ENCODE data around the gene HAPLN2.

GRCh38 chr1:156666862-156667609 lies 47.8 kb downstream of the HAPLN2 start:
- TF ChIP-seq POLR2A (IDR thresholded peaks at IDR 0.05) = no peak
- TF ChIP-seq, protein P1, sequence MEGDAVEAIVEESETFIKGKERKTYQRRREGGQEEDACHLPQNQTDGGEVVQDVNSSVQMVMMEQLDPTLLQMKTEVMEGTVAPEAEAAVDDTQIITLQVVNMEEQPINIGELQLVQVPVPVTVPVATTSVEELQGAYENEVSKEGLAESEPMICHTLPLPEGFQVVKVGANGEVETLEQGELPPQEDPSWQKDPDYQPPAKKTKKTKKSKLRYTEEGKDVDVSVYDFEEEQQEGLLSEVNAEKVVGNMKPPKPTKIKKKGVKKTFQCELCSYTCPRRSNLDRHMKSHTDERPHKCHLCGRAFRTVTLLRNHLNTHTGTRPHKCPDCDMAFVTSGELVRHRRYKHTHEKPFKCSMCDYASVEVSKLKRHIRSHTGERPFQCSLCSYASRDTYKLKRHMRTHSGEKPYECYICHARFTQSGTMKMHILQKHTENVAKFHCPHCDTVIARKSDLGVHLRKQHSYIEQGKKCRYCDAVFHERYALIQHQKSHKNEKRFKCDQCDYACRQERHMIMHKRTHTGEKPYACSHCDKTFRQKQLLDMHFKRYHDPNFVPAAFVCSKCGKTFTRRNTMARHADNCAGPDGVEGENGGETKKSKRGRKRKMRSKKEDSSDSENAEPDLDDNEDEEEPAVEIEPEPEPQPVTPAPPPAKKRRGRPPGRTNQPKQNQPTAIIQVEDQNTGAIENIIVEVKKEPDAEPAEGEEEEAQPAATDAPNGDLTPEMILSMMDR (IDR thresholded peaks at IDR 0.05) = no peak

Measured in esophagus squamous epithelium (tissue), 4 donors.